Upper lobe of left lung (tissue), 6 donors: Measurements from ENCODE around the gene COG5. TPM values are rescaled to one million over a fixed set of nuclear protein-coding genes. Genes with fewer than 3 reads are reported as not detected.

Source experiments
- ATAC-seq, 2 donors: fragments of 200-7000 bp; cut with Tn5 transposase; one replicate each; pipeline ENCODE4 v1.9.1; 2022; ENCODE audit warnings: mild to moderate bottlenecking in 2 of 2, moderate library complexity in 2 of 2; ENCODE audit not compliant: low FRiP score in 2 of 2
- DNase-seq, 2 donors: peaks; one replicate each; pipeline ENCODE4 v3.0.0-alpha.2; 2019 to 2020
- H3K27ac ChIP-seq, 4 donors: fragments of 200-600 bp; sonication (generic); one replicate each; pipeline ENCODE4 v1.5.1; 2016 to 2019
- H3K27me3 ChIP-seq, 4 donors: fragments of 200-600 bp; sonication (generic); one replicate each; pipeline ENCODE4 v1.5.1; 2017 to 2019
- H3K36me3 ChIP-seq, 4 donors: fragments of 200-600 bp; sonication (generic); one replicate each; pipeline ENCODE4 v1.5.1; 2016 to 2019
- H3K4me1 ChIP-seq, 4 donors: fragments of 200-600 bp; sonication (generic); one replicate each; pipeline ENCODE4 v1.5.1; 2018 to 2019
- H3K4me3 ChIP-seq, 4 donors: fragments of 200-600 bp; sonication (generic); one replicate each; pipeline ENCODE4 v1.5.1; 2017 to 2019; ENCODE audit warnings: mild to moderate bottlenecking in 2 of 4, moderate library complexity in 1 of 4
- H3K9me3 ChIP-seq, 4 donors: fragments of 200-600 bp; sonication (generic); one replicate each; pipeline ENCODE4 v1.5.1; 2018 to 2019
- EP300 ChIP-seq, 4 donors: sonication (generic); formaldehyde crosslinking; IDR thresholded peaks; one replicate each; pipeline ENCODE4 v1.5.1; 2017; ENCODE audit warnings: antibody characterized with exemption in 4 of 4, control low read depth in 2 of 4
- POLR2A ChIP-seq, 4 donors: fragments of 450-650 bp; IDR thresholded peaks; one replicate each; pipeline ENCODE4 v1.5.1; 2016 to 2017; ENCODE audit warnings: antibody characterized with exemption in 4 of 4, mild to moderate bottlenecking in 2 of 4
- POLR2AphosphoS5 ChIP-seq, 2 donors: sonication (generic); formaldehyde crosslinking; IDR thresholded peaks; one replicate each; pipeline ENCODE4 v1.5.1; 2017; ENCODE audit warnings: antibody characterized with exemption in 2 of 2
- WGBS, 2 donors: methylation state at CpG; one replicate each; pipeline ENCODE4 v1.1.5; 2017 to 2018; 5-methylcytosine and 5-hydroxymethylcytosine counted together
- total RNA-seq, 6 donors: library from RNA; depleted of rRNA in 4 of 6; stranded (reverse); fragments of >200 nt in 4 of 6; gene quantifications; one replicate each; pipeline versions ENCODE4 v1.1.0 to v1.2.1, GENCODE V29; 2016 to 2021
- TF ChIP-seq, protein P1 (sequence below), 6 experiments: fragments of 450-650 bp in 4 of 6; fragments of 200-600 bp in 2 of 6; sonication (generic) in 2 of 6; IDR thresholded peaks; one replicate each; pipeline ENCODE4 v1.5.1; 2016 to 2019; ENCODE audit warnings: antibody characterized with exemption in 6 of 6
- donor health status: DM: no; HTN: no; CAD: no; lungs with moderate emphysema.
- donor health status: DM: no; HTN: yes; CAD: no; lungs with severe emphysema.

Gene COG5
- total RNA-seq, 6 donors from 2014 or later, result 31.6 to 88.0 (median 50.5) TPM

- Histone ChIP-seq H3K27ac (no peak overlapping the region), H3K27me3 (no peaks in the 10 kb centered on the region), H3K36me3 (peaks cover 0 to 4% (median 0%) of the 10 kb centered on the region in 4 donors), H3K9me3 (no peaks in the 10 kb centered on the region), H3K4me3 (no peak overlapping the region), H3K4me1 (no peaks in the 10 kb centered on the region)
- ATAC-seq (no peak), DNase-seq (no peak)
- WGBS, 2 donors, result 89% methylated on average over 4 of the region's 4 CpGs
- TF ChIP-seq POLR2A (IDR thresholded peaks at IDR 0.05), result no peak
- no peak for TF ChIP-seq POLR2AphosphoS5 (IDR thresholded peaks at IDR 0.05)
- TF ChIP-seq, protein P1, sequence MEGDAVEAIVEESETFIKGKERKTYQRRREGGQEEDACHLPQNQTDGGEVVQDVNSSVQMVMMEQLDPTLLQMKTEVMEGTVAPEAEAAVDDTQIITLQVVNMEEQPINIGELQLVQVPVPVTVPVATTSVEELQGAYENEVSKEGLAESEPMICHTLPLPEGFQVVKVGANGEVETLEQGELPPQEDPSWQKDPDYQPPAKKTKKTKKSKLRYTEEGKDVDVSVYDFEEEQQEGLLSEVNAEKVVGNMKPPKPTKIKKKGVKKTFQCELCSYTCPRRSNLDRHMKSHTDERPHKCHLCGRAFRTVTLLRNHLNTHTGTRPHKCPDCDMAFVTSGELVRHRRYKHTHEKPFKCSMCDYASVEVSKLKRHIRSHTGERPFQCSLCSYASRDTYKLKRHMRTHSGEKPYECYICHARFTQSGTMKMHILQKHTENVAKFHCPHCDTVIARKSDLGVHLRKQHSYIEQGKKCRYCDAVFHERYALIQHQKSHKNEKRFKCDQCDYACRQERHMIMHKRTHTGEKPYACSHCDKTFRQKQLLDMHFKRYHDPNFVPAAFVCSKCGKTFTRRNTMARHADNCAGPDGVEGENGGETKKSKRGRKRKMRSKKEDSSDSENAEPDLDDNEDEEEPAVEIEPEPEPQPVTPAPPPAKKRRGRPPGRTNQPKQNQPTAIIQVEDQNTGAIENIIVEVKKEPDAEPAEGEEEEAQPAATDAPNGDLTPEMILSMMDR (IDR thresholded peaks at IDR 0.05), result no peak
- no peak for TF ChIP-seq EP300 (IDR thresholded peaks at IDR 0.05)
These were observed 158.8 kb downstream of the COG5 start for GRCh38 chr7:107404740-107405537.

DNA sequence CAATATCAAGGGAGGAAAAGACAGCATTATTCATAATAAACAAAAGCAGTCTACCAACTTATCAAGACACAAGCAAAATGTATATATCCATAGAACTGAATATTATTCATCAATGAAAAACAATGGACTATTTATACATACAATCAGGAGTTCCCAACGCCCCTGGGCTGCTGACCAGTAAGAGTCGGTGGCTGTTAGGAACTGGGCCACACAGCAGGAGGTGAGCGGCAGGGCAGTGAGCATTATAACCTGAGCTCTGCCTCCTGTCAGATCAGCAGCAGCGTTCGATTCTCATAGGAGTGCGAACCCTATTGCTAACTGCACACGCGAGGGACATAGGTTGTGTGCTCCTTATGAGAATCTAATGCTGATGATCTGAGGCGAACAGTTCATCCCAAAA is 165.6 kb downstream of the COG5 start:
- Histone ChIP-seq H3K36me3 (no peaks in the 10 kb centered on the region), H3K4me1 (no peaks in the 10 kb centered on the region), H3K9me3 (no peaks in the 10 kb centered on the region), H3K27ac (no peak overlapping the region), H3K4me3 (no peak overlapping the region), H3K27me3 (no peaks in the 10 kb centered on the region)
- ATAC-seq (no peak), DNase-seq (no peak)
- TF ChIP-seq POLR2A (IDR thresholded peaks at IDR 0.05) (no peak), POLR2AphosphoS5 (IDR thresholded peaks at IDR 0.05) (no peak), EP300 (IDR thresholded peaks at IDR 0.05) (no peak)
- TF ChIP-seq, protein P1 (IDR thresholded peaks at IDR 0.05), result no peak
- WGBS, 2 donors, result 93 to 94% methylated on average over 9 of the region's 9 CpGs

DNA sequence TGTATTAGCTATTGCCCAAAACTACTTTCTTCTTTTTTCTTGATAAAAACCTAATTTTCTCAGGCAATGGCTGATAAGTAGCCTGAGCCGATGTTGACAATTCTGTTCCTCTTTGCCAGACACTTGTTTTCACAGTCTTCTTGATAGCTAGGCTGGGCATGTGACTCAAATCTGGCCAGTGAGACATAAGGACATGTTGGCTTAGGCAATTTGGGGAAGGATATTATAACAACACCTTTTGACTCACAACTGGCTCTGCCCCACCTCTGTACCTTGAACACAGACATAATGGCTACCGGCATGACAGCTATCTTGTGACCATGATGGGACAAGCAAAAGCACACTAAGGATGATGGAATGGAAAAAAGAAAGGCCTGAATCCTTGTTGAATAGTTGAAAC is 166.7 kb downstream of the COG5 start:
- WGBS, 2 donors, result 93 to 95% methylated on average over 2 of the region's 2 CpGs
- H3K9me3 ChIP-seq, result no peaks in the 10 kb centered on the region
- TF ChIP-seq EP300 (IDR thresholded peaks at IDR 0.05) (no peak), POLR2A (IDR thresholded peaks at IDR 0.05) (no peak), POLR2AphosphoS5 (IDR thresholded peaks at IDR 0.05) (no peak)
- TF ChIP-seq, protein P1 (IDR thresholded peaks at IDR 0.05), result no peak
- no peak overlapping the region for H3K4me3 ChIP-seq
- H3K27me3 ChIP-seq, result no peaks in the 10 kb centered on the region
- no peaks in the 10 kb centered on the region for H3K4me1 ChIP-seq
- no peaks in the 10 kb centered on the region for H3K36me3 ChIP-seq
- DNase-seq, result no peak
- no peak overlapping the region for H3K27ac ChIP-seq
- ATAC-seq, result no peak

- ATAC-seq (no peak), DNase-seq (no peak)
- no peaks in the 10 kb centered on the region for H3K27me3 ChIP-seq
- H3K36me3 ChIP-seq, result no peaks in the 10 kb centered on the region
- H3K27ac ChIP-seq, result no peak overlapping the region
- 84 to 96% methylated on average over 1 of the region's 1 CpG for WGBS, 2 donors
- no peaks in the 10 kb centered on the region for H3K9me3 ChIP-seq
- H3K4me1 ChIP-seq, result no peaks in the 10 kb centered on the region
- no peak overlapping the region for H3K4me3 ChIP-seq
- no peak for TF ChIP-seq EP300 (IDR thresholded peaks at IDR 0.05)
- no peak for TF ChIP-seq POLR2AphosphoS5 (IDR thresholded peaks at IDR 0.05)
- TF ChIP-seq POLR2A (IDR thresholded peaks at IDR 0.05), result no peak
- TF ChIP-seq, protein P1 (IDR thresholded peaks at IDR 0.05), result no peak
These were observed 167.6 kb downstream of the COG5 start for GRCh38 chr7:107396081-107396480.

DNA sequence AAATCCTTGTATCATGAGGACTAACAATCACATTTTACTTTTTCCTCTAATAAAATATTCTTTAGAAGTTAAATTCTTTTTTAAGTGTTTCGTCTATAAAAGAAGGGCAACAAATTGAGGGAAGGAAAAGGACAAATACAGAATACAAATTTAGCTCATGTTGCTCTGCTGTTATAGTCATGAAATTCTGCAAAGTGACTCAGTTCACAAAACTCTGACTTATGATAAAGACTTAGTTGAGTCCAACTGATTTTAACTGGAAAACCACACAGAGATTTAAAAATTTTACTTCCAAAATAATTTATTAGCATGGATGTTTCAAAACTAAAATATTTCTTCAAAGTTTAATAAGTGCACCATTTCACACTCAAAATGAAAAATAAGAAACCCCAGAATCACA is 168.9 kb downstream of the COG5 start:
- no peaks in the 10 kb centered on the region for H3K4me1 ChIP-seq
- 93 to 95% methylated on average over 1 of the region's 1 CpG for WGBS, 2 donors
- no peak for ATAC-seq
- DNase-seq, result no peak
- H3K27me3 ChIP-seq, result no peaks in the 10 kb centered on the region
- H3K36me3 ChIP-seq, result no peaks in the 10 kb centered on the region
- TF ChIP-seq POLR2A (IDR thresholded peaks at IDR 0.05) (no peak), POLR2AphosphoS5 (IDR thresholded peaks at IDR 0.05) (no peak), EP300 (IDR thresholded peaks at IDR 0.05) (no peak)
- TF ChIP-seq, protein P1 (IDR thresholded peaks at IDR 0.05), result no peak
- H3K9me3 ChIP-seq, result no peaks in the 10 kb centered on the region
- H3K4me3 ChIP-seq, result no peak overlapping the region
- H3K27ac ChIP-seq, result no peak overlapping the region
